HG03432 (cell line): ENCODE results near the gene C4orf50.

ENCODE experiments used
- ATAC-seq: cut with Tn5 transposase; IDR thresholded peaks from one replicate; pipeline ENCODE4 v1.9.1; 2021; ENCODE audit warnings: mild to moderate bottlenecking, moderate library complexity; ENCODE audit not compliant: unreplicated experiment

C4orf50 gene

DNA sequence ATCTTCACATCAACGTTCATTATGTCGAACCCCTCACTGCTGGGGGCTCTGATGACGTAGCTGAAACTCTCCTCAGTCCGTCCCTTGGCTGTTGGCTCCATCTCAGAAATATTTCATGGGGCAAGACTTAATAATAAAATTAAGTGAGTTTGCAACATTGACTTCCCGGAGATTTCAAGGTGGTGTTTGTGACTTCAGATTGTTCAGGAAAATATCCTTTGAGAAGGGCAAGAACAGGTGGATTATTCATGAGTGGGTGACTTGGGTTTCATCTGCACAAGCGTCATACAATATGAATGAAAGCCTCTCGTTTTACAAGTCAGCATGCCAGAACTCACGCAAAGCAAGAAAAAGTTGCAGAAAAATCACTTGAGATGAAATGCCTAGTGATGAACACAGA lies at the start of gene C4orf50:
Gene C4orf50 (minus strand): TSS at position 101 of the 400 bp plus-strand sequence.
- no peak for ATAC-seq

- ATAC-seq: no peak
These were observed 47.8 kb upstream of the C4orf50 start for GRCh38 chr4:6065934-6066590.

- no peak for ATAC-seq
These were observed 46.9 kb upstream of the C4orf50 start for GRCh38 chr4:6065166-6065565.

- no peak for ATAC-seq
These were observed 46.2 kb upstream of the C4orf50 start for GRCh38 chr4:6064383-6064782.

- no peak for ATAC-seq
These were observed 45.5 kb upstream of the C4orf50 start for GRCh38 chr4:6063684-6064083.

GRCh38 chr4:6062133-6062532 lies 43.9 kb upstream of the C4orf50 start:
- ATAC-seq: no peak

GRCh38 chr4:6059375-6059805 lies 41.2 kb upstream of the C4orf50 start:
- ATAC-seq: no peak

- ATAC-seq: no peak
These were observed 40.5 kb upstream of the C4orf50 start for GRCh38 chr4:6058531-6059374.

GRCh38 chr4:6056976-6057766 lies 38.9 kb upstream of the C4orf50 start:
- no peak for ATAC-seq

DNA sequence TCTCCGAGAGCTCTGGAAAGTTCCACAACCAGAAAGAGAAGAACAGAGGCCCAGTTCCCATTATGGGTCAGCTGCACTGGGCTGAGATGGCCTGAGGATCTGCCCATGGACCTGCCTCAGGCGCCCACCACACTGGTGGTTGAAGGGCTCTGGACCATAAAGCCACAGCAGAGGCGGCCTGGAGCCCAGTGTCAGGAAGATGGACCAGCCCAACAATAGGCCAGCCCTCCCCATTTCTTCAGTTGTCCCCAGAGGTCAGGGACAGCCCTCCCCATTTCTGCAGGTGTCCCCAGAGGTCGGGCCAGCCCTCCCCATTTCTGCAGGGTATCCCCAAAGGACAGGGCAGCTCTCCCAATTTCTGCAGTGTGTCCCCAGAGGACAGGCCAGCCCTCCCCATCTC lies 37.2 kb upstream of the C4orf50 start:
- no peak for ATAC-seq

DNA sequence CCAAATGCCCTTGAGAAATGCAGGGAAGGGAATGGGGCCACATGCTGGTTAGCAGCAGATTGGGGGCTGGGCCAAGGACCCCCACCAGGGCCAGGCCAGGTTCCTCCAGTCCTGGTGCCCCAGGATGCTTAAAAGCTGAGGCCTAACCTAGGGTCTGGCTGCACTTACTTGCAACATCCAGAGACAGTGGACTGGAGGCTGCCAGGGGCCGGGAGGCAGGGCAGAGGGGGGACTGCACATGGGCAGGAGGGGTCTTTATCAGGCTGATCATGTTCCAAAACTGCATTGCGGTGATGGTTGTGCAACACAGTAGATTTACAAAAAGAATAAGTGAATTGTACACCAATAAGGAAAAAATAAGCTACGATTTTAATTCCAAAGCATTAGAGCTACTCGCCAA lies 36.8 kb upstream of the C4orf50 start:
- no peak for ATAC-seq

DNA sequence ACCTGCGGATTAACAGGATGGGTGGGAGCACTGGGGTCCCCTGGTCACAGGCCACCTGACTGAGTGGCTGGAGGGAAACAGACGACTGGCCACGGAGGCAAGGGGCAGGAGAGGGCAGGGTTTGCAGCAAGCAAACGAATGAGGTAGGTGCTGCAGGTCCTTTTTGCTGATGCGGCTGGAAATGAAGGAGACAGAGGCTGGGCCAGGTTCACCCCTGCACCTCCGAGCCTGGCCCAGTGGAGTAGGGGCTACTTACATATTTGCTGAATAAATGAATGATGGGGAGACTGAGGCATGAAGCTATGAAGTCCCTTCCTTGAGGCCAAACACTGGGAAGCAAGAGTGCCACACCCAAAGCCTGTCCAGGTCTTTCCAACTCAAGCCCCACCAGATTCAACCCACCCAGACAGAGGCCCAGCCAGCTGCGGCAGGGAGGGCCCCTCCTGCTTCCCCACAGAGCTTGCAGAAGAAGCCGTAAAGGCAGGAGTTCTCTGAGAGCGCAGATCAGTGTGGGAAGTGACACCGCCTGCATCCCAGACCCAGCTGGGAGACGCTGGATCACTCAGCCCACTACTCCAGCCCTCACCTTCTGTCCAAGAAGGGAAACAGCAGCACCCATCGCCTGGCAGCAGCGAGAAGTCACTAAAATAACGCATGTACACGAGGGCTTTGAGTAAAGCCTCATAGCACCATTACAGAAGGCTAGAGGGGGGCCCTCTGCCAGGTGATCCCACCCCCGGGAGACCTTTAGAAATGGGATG lies 36.1 kb upstream of the C4orf50 start:
- ATAC-seq: no peak

DNA sequence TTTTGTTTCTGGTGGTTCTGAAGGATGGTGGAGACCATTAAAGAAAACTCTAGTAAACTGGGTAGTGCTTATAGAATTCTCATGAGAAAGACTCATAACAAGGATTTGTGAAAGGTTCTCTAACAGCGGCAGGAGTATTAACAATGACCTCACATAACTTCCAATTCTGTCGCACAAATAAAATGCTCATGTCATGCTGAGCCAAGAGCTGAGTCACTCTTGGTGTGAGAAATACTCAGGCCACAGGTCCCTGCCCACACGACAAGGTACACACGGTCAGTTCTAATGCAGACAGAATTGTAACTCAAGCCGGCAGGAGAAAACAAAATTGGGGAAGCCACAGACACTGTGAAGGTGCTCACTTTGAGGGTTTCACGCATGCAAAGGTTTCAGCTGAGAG lies 34.4 kb upstream of the C4orf50 start:
- no peak for ATAC-seq

DNA sequence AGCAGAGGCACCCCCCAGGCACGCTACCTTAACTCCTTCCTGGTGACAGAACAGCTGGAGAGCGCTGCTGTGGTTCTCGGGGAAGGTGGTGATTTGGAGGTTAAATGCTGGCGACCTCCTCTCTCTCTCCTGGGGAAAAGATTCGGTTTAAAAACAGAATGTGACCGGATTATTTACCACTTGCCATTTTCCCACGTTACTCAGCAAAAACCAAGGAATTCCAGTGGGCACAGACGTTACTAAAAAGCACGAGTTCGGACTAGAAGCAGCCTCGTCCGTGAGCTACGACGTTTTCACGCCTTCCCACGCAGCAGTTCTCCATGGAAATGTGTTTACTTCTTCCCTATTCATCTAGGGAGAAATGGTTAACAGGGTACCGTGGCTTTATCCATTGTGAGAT lies 32.3 kb upstream of the C4orf50 start:
- no peak for ATAC-seq

DNA sequence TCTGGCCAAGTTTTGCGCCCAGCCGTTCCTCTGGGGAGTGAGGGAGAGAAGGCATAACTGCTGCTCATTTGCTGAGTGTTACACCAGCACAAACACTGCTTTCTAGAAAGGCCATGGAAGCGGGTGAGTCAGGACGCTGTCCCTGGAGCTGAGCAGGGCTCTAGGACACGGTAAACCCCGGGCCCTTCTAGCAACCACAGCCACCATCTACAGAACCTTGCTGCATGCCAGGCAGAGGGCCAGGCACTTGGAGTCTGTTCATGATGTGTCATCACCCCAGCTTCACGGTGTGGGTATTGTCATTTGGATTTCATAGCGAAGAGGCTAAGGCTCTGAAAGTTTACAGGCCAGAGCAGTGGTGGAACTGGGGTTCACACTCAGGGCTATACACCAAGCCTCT lies 31.8 kb upstream of the C4orf50 start:
- no peak for ATAC-seq

DNA sequence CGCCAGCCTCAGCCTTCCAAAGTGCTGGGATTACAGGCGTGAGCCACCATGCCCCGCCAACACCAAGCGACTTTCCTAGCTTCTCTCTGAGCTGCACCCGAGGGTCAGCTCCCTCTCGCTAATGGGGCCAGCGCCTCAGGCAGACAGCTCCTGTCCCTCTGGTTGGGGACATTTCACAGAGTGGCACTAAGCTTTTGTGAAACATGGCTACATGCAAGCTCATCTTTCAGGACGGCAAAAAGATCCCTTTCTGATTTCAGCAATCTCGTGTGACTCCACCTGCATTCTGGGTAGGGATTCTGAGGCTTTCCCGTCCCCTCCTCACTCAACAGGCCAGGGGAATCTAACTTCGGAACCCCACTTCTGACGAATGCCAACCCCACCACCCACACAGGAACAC lies 31.0 kb upstream of the C4orf50 start:
- ATAC-seq: no peak

- no peak for ATAC-seq
These were observed 30.3 kb upstream of the C4orf50 start for GRCh38 chr4:6048537-6048936.

DNA sequence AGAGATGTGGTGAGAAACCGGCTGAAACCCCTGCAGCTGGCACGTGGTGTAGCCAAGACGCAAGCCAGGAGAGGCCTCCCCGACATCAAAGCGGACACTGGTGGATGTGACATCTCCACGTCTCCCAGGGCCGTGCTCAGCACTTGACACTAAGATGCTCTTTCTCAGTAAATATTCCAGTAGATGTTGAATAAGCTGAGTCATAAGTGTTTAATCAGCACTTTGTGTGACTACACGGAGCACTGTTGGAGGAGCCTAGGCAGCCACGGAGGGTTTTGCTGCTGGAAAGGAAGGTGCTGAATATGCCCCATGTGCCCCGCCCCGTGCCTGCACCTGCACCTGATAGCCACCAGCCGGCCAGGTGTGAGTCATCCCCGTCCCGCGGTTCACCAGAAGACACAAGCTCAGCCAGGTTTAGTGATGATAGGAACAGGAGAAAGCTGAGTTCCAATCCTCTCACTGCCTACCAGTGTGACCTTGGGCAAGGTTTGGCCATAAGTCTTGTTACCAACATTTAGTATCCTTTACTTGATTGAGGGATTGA lies 29.0 kb upstream of the C4orf50 start:
- ATAC-seq: no peak

GRCh38 chr4:6046526-6047129 lies 28.4 kb upstream of the C4orf50 start:
- ATAC-seq: no peak

- no peak for ATAC-seq
These were observed 26.6 kb upstream of the C4orf50 start for GRCh38 chr4:6044805-6045204.
